Tibial nerve (tissue), 3 donors: ENCODE measurements around the gene ADGRG6.

Source experiments
- POLR2A ChIP-seq, 2 donors: fragments of 450-650 bp; IDR thresholded peaks; one replicate each; pipeline ENCODE4 v1.6.1; 2017; ENCODE audit warnings: antibody characterized with exemption in 2 of 2, mild to moderate bottlenecking in 2 of 2, moderate library complexity in 2 of 2
- TF ChIP-seq, protein P1 (sequence below), 5 experiments: fragments of 200-600 bp in 3 of 5; fragments of 450-650 bp in 2 of 5; sonication (generic) in 3 of 5; IDR thresholded peaks; one replicate each; pipeline ENCODE4 v1.5.1; 2016 to 2019; ENCODE audit warnings: antibody characterized with exemption in 5 of 5, mild to moderate bottlenecking in 3 of 5, moderate library complexity in 2 of 5

DNA sequence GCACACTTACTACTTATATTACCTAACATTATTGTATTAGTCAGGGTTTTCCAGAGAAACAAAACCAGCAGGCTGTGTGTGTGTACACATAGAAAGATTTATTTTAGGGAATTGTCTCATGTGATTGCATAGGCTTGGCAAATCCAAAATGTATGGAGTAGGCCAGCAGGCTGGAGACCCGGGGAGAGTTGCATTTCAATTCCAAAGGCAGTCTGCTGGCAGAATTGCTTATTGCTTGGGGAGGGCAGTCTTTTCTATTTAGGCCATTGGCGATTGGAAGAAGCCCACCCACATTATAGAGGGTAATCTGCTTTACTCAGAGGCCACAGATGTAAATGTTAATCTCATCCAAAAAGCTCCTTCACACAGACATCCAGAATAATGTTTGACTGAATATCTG is 157.0 kb downstream of the ADGRG6 start:
- TF ChIP-seq, protein P1, sequence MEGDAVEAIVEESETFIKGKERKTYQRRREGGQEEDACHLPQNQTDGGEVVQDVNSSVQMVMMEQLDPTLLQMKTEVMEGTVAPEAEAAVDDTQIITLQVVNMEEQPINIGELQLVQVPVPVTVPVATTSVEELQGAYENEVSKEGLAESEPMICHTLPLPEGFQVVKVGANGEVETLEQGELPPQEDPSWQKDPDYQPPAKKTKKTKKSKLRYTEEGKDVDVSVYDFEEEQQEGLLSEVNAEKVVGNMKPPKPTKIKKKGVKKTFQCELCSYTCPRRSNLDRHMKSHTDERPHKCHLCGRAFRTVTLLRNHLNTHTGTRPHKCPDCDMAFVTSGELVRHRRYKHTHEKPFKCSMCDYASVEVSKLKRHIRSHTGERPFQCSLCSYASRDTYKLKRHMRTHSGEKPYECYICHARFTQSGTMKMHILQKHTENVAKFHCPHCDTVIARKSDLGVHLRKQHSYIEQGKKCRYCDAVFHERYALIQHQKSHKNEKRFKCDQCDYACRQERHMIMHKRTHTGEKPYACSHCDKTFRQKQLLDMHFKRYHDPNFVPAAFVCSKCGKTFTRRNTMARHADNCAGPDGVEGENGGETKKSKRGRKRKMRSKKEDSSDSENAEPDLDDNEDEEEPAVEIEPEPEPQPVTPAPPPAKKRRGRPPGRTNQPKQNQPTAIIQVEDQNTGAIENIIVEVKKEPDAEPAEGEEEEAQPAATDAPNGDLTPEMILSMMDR (IDR thresholded peaks at IDR 0.05) = no peak
- no peak for TF ChIP-seq POLR2A (IDR thresholded peaks at IDR 0.05)
